HL-60 (cell line): ENCODE measurements around the gene FGD5.

Experiments used
- DNase-seq, 2 experiments: peaks; one replicate each; pipeline ENCODE4 v3.0.0-alpha.2; 2010 to 2020; ENCODE audit warnings: low read depth in 1 of 2, low spot score in 1 of 2
- H3K27ac ChIP-seq: fragments of 250-450 bp; sonication (Bioruptor Pico); replicated peaks from 2 replicates; pipeline ENCODE4 v1.5.1; 2020; ENCODE audit warnings: mild to moderate bottlenecking, moderate library complexity
- H3K27me3 ChIP-seq: fragments of 250-450 bp; sonication (Bioruptor Pico); 2 replicates; pipeline ENCODE4 v1.5.1; 2021; ENCODE audit warnings: mild to moderate bottlenecking, moderate library complexity; ENCODE audit not compliant: insufficient read depth, poor library complexity, severe bottlenecking
- H3K4me3 ChIP-seq: replicated peaks from 2 replicates; pipeline ENCODE4 v1.5.1; 2011; ENCODE audit warnings: mild to moderate bottlenecking, control low read depth, low read length; ENCODE audit not compliant: insufficient read depth
- GABPA ChIP-seq: IDR thresholded peaks from 2 replicates; pipeline ENCODE4 v1.6.1; 2012; ENCODE audit warnings: low read depth
- POLR2AphosphoS5 ChIP-seq: IDR thresholded peaks from 2 replicates; pipeline ENCODE4 v1.6.1; 2012; ENCODE audit warnings: low read depth
- REST ChIP-seq: IDR thresholded peaks from 2 replicates; pipeline ENCODE4 v1.6.1; 2012; ENCODE audit warnings: low read depth; ENCODE audit not compliant: insufficient replicate concordance
- SPI1 ChIP-seq: IDR thresholded peaks from 2 replicates; pipeline ENCODE4 v1.6.1; 2012; ENCODE audit warnings: low read depth, mild to moderate bottlenecking, borderline replicate concordance
- TF ChIP-seq, protein P1 (sequence below): IDR thresholded peaks from one replicate; pipeline ENCODE4 v1.5.1; 2011; ENCODE audit warnings: low read length, control low read depth, inconsistent platforms; ENCODE audit not compliant: insufficient read depth

The FGD5 gene

DNA sequence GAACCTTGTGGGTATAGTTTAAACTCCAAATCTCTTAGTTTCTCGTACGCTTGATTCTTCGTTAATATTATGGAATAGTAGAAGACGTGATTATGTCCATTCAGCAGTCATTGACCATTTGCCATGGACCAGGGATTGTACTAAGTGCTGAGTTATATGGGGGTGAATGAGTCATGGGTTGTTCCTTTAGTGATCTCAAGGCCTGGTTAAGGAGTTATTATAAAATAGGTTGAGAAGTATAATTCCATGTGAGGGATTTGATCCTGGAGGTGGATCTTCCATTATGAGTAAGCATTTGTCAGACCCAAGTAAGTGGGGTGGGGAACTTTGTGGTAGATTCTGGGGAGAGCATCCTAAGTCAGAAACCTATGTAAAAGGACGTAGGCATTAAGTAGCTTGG, 144.0 kb downstream of the FGD5 start:
- Histone ChIP-seq H3K4me3 (no peak overlapping the region), H3K27me3 (no peaks in the 10 kb centered on the region), H3K27ac (no peak overlapping the region)
- TF ChIP-seq REST (no peak), POLR2AphosphoS5 (no peak), SPI1 (no peak), GABPA (no peak)
- TF ChIP-seq, protein P1, sequence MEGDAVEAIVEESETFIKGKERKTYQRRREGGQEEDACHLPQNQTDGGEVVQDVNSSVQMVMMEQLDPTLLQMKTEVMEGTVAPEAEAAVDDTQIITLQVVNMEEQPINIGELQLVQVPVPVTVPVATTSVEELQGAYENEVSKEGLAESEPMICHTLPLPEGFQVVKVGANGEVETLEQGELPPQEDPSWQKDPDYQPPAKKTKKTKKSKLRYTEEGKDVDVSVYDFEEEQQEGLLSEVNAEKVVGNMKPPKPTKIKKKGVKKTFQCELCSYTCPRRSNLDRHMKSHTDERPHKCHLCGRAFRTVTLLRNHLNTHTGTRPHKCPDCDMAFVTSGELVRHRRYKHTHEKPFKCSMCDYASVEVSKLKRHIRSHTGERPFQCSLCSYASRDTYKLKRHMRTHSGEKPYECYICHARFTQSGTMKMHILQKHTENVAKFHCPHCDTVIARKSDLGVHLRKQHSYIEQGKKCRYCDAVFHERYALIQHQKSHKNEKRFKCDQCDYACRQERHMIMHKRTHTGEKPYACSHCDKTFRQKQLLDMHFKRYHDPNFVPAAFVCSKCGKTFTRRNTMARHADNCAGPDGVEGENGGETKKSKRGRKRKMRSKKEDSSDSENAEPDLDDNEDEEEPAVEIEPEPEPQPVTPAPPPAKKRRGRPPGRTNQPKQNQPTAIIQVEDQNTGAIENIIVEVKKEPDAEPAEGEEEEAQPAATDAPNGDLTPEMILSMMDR = no peak
- DNase-seq = no peak

DNA sequence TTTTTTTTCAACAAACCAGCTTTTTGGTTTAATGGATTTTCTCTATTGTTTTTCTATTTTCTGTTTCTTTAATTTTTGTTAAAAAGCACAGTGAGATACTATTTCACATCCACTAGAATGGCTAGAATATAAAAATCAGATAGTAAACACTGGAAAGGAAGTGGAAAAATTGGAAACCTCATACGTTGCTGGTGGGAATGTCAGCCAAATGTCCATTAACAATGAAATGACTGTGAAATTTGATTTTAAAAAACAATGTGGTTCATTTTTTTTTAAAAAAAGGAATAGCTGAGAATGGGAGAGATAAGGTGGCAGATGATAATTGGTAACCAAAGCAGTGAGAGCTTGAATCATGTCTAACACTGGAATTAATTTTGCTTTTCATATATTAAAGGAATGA, 148.5 kb downstream of the FGD5 start:
- Histone ChIP-seq H3K27ac (no peak overlapping the region), H3K4me3 (no peak overlapping the region), H3K27me3 (no peaks in the 10 kb centered on the region)
- no peak for TF ChIP-seq POLR2AphosphoS5
- no peak for TF ChIP-seq GABPA
- no peak for TF ChIP-seq REST
- TF ChIP-seq, protein P1 = no peak
- TF ChIP-seq SPI1 = no peak
- DNase-seq = no peak

DNA sequence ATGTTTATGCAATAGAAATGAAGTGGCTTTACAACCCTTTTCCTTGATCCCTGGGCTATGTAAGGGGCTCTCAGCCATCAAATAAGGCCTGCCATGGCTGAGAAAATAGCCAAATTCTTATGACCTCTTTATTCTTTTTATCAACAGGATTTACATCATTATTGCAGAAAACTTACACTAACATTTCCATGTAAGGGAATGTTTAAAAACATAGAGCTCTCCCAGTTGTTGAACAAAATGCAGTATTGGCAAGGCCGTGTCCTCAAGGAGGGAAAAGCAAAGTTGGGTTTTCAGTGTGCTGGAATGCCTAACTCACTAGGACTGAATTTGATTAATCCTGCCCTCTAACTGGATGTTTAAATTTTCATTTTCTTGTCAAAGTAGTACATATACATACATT, 150.9 kb downstream of the FGD5 start:
- no peak overlapping the region for H3K4me3 ChIP-seq

More for the DNA sequence above, 150.9 kb downstream of the FGD5 start:
- H3K27me3 ChIP-seq = no peaks in the 10 kb centered on the region
- H3K27ac ChIP-seq = no peak overlapping the region
- TF ChIP-seq POLR2AphosphoS5 (no peak), SPI1 (no peak), GABPA (no peak), REST (no peak)
- no peak for DNase-seq
